Neural crest cell (in vitro differentiated cells): ENCODE data around the gene FADS2. TPM values are rescaled to one million over a fixed set of nuclear protein-coding genes. Genes with fewer than 3 reads are reported as not detected.

Experiments used
- DNase-seq: peaks from one replicate; pipeline ENCODE4 v3.0.0; 2021; ENCODE audit warnings: low read depth, mixed read lengths, low spot score
- H3K27ac Mint-ChIP-seq: one replicate; pipeline ENCODE4 v1.8.0; 2021; ENCODE audit warnings: mild to moderate bottlenecking, mixed read lengths; ENCODE audit not compliant: unreplicated experiment
- H3K27me3 Mint-ChIP-seq: 2 replicates; pipeline ENCODE4 v1.8.0; 2021; ENCODE audit warnings: low read depth, mild to moderate bottlenecking, mixed read lengths
- H3K36me3 Mint-ChIP-seq: 2 replicates; pipeline ENCODE4 v1.8.0; 2021; ENCODE audit warnings: low read depth, mild to moderate bottlenecking, mixed read lengths
- H3K4me1 Mint-ChIP-seq: 2 replicates; pipeline ENCODE4 v1.8.0; 2021; ENCODE audit warnings: mixed read lengths
- H3K4me3 Mint-ChIP-seq: one replicate; pipeline ENCODE4 v1.8.0; 2021; ENCODE audit warnings: mild to moderate bottlenecking, mixed read lengths
- H3K9me3 Mint-ChIP-seq: 2 replicates; pipeline ENCODE4 v1.8.0; 2021; ENCODE audit warnings: mixed read lengths
- CTCF ChIP-seq: fragments of 200-600 bp; sonication (generic); conservative IDR thresholded peaks from 2 replicates; pipeline ENCODE4 v1.5.0; 2021; ENCODE audit warnings: antibody characterized with exemption, mild to moderate bottlenecking
- total RNA-seq: library from RNA; stranded (reverse); gene quantifications from 2 replicates; pipeline ENCODE4 v1.2.1, GENCODE V29; 2021

FADS2 gene
- total RNA-seq, 1 donor from 2014 or later: 976 TPM

- Mint-ChIP-seq H3K4me1 (no peaks in the 10 kb centered on the region), H3K36me3 (no peaks in the 10 kb centered on the region), H3K4me3 (no peak overlapping the region), H3K27ac (no peak overlapping the region), H3K27me3 (peaks cover 8% of the 10 kb centered on the region), H3K9me3 (no peaks in the 10 kb centered on the region)
- DNase-seq: no peak
- TF ChIP-seq CTCF: no peak
Measured at GRCh38 chr11:61908730-61909316, 80.7 kb downstream of the FADS2 start.

GRCh38 chr11:61910187-61911127, 82.4 kb downstream of the FADS2 start:
- H3K4me1 Mint-ChIP-seq: no peaks in the 10 kb centered on the region
- no peaks in the 10 kb centered on the region for H3K36me3 Mint-ChIP-seq
- DNase-seq: no peak
- TF ChIP-seq CTCF: no peak
- H3K27ac Mint-ChIP-seq: no peak overlapping the region
- no peaks in the 10 kb centered on the region for H3K9me3 Mint-ChIP-seq
- peaks cover 18% of the 10 kb centered on the region for H3K27me3 Mint-ChIP-seq
- no peak overlapping the region for H3K4me3 Mint-ChIP-seq

- Mint-ChIP-seq H3K27me3 (peaks cover 25% of the 10 kb centered on the region), H3K36me3 (no peaks in the 10 kb centered on the region), H3K27ac (no peak overlapping the region), H3K4me3 (no peak overlapping the region), H3K9me3 (no peaks in the 10 kb centered on the region), H3K4me1 (no peaks in the 10 kb centered on the region)
- no peak for TF ChIP-seq CTCF
- no peak for DNase-seq
Measured at GRCh38 chr11:61911128-61911700, 83.1 kb downstream of the FADS2 start.

GRCh38 chr11:61911701-61912529, 83.8 kb downstream of the FADS2 start:
- H3K9me3 Mint-ChIP-seq: no peaks in the 10 kb centered on the region
- H3K36me3 Mint-ChIP-seq: no peaks in the 10 kb centered on the region
- peak overlapping the region; percentile 73 for H3K27ac Mint-ChIP-seq
- peaks cover 32% of the 10 kb centered on the region for H3K27me3 Mint-ChIP-seq
- no peaks in the 10 kb centered on the region for H3K4me1 Mint-ChIP-seq
- no peak overlapping the region for H3K4me3 Mint-ChIP-seq
- TF ChIP-seq CTCF: no peak
- DNase-seq: no peak

- Mint-ChIP-seq H3K4me1 (no peaks in the 10 kb centered on the region), H3K9me3 (no peaks in the 10 kb centered on the region), H3K27me3 (peaks cover 33% of the 10 kb centered on the region), H3K27ac (no peak overlapping the region), H3K4me3 (no peak overlapping the region), H3K36me3 (no peaks in the 10 kb centered on the region)
- DNase-seq: no peak
- TF ChIP-seq CTCF: no peak
Measured at GRCh38 chr11:61912530-61912898, 84.4 kb downstream of the FADS2 start.
